ENCODE results near the gene RBM12.

DNA sequence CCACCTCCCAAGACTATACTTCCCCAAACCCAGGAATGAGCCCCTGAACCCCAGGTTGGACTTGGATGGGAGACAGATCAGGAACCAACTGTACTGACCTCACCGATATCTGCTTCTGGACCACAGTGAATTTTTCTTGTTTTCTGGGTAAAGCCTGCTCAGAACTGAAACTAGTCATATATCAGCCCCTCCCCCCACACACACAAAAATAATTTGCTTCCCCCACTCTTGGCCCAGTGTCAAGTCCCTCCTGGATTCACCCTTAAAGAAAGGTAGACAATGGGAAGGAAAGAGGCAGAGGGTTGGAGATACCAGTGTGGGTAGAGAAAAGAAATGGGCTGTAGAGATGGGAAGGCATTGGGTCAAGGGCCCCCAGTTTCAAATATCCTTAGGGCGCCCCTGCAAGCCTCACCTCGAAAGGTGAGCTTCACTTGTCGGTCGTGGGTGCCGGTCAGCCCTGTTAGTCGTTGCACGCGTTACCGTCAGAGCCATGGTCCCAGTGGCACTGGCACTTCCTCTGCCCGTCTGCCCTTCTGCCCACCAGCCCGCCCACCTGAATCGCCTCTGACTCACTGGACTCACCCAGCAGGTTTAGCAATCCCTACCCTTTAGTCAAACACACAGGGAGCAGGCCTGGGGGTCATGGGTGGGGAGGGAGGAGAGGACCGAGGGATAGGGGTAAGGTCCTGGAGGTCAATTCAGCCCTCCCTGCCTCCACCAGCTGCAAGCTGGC, 57.5 kb downstream of the RBM12 start:
- TF ChIP-seq EZH2 (IDR thresholded peaks at IDR 0.05; ENCODE audit: insufficient read depth, low read length), result no peak
- TF ChIP-seq, protein P1, sequence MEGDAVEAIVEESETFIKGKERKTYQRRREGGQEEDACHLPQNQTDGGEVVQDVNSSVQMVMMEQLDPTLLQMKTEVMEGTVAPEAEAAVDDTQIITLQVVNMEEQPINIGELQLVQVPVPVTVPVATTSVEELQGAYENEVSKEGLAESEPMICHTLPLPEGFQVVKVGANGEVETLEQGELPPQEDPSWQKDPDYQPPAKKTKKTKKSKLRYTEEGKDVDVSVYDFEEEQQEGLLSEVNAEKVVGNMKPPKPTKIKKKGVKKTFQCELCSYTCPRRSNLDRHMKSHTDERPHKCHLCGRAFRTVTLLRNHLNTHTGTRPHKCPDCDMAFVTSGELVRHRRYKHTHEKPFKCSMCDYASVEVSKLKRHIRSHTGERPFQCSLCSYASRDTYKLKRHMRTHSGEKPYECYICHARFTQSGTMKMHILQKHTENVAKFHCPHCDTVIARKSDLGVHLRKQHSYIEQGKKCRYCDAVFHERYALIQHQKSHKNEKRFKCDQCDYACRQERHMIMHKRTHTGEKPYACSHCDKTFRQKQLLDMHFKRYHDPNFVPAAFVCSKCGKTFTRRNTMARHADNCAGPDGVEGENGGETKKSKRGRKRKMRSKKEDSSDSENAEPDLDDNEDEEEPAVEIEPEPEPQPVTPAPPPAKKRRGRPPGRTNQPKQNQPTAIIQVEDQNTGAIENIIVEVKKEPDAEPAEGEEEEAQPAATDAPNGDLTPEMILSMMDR (IDR thresholded peaks at IDR 0.05; ENCODE audit: insufficient read depth, low read depth, low read length), result no peak

All from astrocyte (in vitro differentiated cells and primary cell).